ENCODE measurements around the gene TNFSF13. TPM values are rescaled to one million over a fixed set of nuclear protein-coding genes. Genes with fewer than 3 reads are reported as not detected.

Gene TNFSF13
- polyA plus RNA-seq, 3 donors: 11.6 to 15.0 (median 13.4) TPM

DNA sequence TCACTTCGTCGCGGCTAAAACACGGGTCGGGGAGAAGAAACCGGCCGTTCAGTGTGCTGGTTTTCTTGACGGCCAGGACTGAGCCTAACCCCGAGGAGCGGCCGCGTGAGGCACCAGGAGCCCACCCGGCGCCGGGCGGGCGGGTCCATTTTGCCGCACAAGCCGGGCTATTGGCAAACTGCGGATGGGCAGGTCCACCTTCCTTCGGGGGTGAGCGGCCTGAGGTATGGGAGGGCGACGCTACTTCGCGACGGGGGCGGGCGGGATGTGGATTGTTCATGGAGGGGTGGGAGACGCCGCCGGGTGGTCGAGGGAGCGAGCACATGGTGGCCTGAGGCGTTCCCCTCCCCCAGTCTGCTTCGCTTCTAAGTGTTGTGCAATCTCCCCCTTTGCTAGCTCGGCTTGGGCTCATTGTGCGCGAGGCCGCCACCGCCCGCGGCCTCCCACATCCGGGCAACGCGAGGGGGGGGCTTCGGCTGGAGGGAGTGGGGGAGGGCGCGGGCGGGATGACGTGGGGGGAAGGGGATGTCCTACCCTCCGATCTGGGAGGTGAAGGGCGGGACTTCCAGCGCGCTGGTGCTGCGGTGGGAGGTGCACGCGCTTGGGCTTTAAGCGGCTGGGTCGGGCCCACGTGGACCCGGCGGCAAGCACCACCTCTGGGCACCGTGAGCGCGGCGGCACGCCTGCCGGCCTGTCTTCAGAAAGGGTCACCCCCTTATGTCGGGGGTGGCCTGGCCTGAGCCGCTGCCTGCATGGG, 15.0 kb downstream of the TNFSF13 start:
- peak in 2 of 3 donors; percentile 65 to 77 for DNase-seq (ENCODE audit: low read depth in 3 of 3, low spot score in 2 of 3)

- DNase-seq (ENCODE audit: low read depth in 3 of 3, low spot score in 2 of 3): no peak
These were observed 15.8 kb downstream of the TNFSF13 start for GRCh38 chr17:7574176-7574953.

GRCh38 chr17:7575481-7575883, 16.9 kb downstream of the TNFSF13 start:
- no peak for DNase-seq (ENCODE audit: low read depth in 3 of 3, low spot score in 2 of 3)

GRCh38 chr17:7575959-7576358, 17.4 kb downstream of the TNFSF13 start:
- DNase-seq (ENCODE audit: low read depth in 3 of 3, low spot score in 2 of 3): no peak

DNA sequence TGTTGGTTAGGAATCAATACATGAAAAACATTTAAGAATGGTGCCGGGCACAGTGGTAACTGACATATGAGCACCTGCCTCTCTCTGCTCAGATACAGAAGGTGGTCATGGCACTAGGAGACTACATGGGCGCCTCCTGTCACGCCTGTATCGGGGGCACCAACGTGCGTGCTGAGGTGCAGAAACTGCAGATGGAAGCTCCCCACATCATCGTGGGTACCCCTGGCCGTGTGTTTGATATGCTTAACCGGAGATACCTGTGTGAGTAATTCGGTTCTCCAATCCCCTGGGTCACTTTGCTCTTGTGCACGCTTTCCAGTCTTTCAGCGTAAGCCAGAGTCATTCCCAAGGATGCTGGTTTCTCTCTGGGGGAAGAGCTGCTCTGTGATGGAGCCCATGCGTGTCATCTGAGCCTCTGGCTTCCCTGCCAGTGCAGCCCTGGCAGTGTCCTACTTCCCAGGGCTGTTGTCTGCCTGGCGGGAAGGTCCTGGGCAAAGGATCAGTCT, 17.9 kb downstream of the TNFSF13 start:
- no peak for DNase-seq (ENCODE audit: low read depth in 3 of 3, low spot score in 2 of 3)

- no peak for DNase-seq (ENCODE audit: low read depth in 3 of 3, low spot score in 2 of 3)
These were observed 19.0 kb downstream of the TNFSF13 start for GRCh38 chr17:7577327-7578199.

GRCh38 chr17:7579001-7579833, 20.7 kb downstream of the TNFSF13 start, which contains the start of gene CD68:
CD68 (plus strand) TSS chr17:7579638; CDS start chr17:7579678, 40 bp downstream.
- DNase-seq (ENCODE audit: low read depth in 3 of 3, low spot score in 2 of 3): no peak

DNA sequence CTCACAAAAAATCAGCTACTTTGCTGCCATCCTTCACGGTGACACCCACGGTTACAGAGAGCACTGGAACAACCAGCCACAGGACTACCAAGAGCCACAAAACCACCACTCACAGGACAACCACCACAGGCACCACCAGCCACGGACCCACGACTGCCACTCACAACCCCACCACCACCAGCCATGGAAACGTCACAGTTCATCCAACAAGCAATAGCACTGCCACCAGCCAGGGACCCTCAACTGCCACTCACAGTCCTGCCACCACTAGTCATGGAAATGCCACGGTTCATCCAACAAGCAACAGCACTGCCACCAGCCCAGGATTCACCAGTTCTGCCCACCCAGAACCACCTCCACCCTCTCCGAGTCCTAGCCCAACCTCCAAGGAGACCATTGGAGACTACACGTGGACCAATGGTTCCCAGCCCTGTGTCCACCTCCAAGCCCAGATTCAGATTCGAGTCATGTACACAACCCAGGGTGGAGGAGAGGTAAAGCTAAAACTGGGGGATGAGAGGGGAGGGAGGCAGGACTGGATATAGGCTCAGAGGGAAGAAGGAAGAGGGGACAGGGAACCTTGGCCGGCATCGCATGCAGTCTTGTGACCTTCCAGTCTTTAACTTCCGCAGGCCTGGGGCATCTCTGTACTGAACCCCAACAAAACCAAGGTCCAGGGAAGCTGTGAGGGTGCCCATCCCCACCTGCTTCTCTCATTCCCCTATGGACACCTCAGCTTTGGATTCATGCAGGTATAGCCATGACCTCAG, 21.5 kb downstream of the TNFSF13 start:
- no peak for DNase-seq (ENCODE audit: low read depth in 3 of 3, low spot score in 2 of 3)

DNA sequence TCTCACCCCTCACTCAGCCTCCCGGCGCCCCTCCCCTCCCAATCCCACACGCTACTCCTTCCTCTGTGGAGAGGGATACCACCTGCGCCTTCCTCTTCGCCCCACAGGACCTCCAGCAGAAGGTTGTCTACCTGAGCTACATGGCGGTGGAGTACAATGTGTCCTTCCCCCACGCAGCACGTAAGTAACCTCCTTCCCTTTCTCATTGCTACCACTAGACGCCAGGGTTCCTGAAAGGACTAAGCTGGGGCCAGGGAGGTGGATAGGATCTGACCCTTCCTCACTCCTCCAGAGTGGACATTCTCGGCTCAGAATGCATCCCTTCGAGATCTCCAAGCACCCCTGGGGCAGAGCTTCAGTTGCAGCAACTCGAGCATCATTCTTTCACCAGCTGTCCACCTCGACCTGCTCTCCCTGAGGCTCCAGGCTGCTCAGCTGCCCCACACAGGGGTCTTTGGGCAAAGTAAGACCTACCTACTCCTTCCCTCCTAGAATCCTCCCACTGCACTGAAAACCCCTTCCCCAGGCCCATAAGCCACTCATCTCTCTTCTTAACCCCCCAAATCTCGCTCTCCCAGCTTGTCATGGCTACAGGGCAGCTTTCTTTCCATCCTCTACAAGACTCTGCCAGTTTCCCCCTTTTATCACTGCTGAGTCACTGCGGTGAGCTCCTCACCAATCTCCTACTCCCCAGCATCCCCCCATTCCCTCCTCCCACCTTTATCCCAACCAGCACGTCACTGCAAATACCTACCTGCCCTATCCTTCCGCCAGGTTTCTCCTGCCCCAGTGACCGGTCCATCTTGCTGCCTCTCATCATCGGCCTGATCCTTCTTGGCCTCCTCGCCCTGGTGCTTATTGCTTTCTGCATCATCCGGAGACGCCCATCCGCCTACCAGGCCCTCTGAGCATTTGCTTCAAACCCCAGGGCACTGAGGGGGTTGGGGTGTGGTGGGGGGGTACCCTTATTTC, 22.3 kb downstream of the TNFSF13 start:
- no peak for DNase-seq (ENCODE audit: low read depth in 3 of 3, low spot score in 2 of 3)

DNA sequence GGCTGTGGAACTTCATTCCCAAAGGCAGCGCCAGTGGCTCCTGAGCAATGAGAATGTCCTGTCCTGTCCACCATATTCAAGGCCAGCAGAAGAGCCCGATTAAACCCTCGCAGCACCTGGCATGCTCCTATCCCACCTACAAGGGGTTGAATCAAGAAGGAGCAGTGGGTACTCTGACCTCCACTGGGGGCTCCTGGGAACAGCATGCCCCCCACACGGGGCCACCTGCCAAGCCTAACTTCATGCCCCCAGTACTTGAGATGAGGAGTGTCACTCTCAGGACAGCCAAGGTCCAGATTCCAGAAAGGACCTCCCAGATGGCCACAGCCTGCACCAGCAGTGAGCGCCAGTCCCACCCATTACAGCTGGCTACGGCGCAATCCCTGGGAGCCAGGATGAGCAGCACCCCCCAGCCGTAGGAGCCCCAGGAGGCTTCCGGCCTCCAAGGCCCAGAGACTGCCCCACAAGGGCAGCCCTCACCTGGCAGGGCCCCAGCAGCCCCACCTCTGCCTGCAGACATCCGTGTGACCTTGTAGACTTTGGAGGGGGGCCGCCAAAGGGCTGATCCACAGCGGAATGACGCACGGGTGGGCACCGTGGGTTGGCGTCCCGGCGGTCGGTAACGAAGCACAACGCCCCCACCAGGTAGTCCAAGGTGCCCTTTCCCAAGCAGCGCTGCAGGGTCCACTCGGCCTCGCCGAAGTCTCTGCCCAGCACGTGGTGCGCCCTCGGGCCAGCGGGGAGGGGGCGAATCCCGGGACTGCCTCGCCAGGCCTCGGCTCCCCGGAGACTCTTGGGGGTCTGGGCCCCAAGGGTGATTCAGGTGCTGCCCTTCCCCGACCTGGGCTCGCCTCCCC, 24.1 kb downstream of the TNFSF13 start:
- no peak for DNase-seq (ENCODE audit: low read depth in 3 of 3, low spot score in 2 of 3)

GRCh38 chr17:7583253-7584109, 24.9 kb downstream of the TNFSF13 start, which contains the start of gene MPDU1:
MPDU1 (plus strand) TSS chr17:7583852; CDS start chr17:7583863, 11 bp downstream.
- peak; percentile 94 to 98 (median 95) for DNase-seq (ENCODE audit: low read depth in 3 of 3, low spot score in 2 of 3)

- DNase-seq (ENCODE audit: low read depth in 3 of 3, low spot score in 2 of 3): no peak
These were observed 28.3 kb downstream of the TNFSF13 start for GRCh38 chr17:7586673-7587419.

DNA sequence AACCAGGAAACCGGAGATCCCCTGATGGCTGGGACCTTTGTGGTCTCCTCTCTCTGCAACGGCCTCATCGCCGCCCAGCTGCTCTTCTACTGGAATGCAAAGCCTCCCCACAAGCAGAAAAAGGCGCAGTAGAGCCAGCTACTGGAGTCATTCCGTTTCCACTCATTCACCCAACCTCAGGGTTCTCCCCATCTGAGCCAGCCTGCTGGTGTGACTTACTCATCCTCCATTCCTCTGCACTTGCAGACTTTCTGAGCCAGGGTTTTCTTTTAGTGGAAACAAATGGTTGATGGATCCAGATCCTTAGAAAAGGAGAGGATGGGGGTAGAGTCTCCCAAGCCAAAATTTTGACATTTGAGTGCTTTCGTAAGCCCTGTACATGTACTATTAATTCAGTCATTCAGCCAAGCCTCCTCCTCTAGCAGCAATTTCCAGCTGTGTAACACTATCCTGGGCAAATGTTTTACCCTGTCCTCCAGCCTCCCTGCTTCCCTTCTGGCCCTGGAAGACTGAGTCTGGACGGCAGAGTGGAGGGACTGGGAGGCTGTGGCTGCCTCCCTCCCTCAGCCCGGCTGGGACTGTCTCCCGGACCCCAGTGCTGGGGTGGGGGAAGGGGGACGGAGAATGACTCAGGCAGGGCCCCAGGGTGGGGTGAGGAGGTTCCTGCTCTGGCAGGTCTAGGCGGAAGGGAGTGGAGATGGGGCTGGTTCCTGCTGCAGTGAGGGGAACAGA, 29.0 kb downstream of the TNFSF13 start:
- no peak for DNase-seq (ENCODE audit: low read depth in 3 of 3, low spot score in 2 of 3)

- no peak for DNase-seq (ENCODE audit: low read depth in 3 of 3, low spot score in 2 of 3)
These were observed 30.1 kb downstream of the TNFSF13 start for GRCh38 chr17:7588553-7589203.
